Measurements from ENCODE around the gene PDXK.

PDXK gene

DNA sequence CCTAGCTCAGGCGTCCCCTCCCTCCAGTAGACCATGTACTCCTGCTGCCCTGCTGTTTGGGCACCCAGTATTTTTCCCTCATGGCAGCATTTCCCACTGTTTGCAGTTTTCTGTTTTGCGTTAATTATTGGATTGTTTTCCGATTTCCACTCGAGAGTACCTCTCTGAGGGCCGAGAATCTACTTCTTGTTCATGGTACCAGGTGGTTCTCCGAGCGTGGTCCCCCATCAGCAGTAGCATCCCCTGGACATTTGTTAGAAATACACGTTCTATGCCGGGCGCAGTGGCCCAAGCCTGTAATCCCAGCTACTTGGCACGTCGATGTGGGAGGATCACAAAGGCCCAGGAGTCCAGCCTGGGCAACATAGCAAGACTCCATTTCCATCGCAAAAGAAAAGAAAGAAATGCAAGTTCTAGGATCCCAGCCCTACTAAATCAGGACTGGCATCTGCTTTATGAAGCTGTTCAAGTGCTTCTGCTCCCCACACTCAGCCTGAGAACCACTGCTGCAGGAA is 71.1 kb downstream of the PDXK start:
- DNase-seq = peak in 1 of 2 experiments; percentile 46
- TF ChIP-seq GATA1 (IDR thresholded peaks at IDR 0.05; ENCODE audit: low read depth, low read length) (no peak), POLR2A (IDR thresholded peaks at IDR 0.05; ENCODE audit: low read length) (no peak)

DNA sequence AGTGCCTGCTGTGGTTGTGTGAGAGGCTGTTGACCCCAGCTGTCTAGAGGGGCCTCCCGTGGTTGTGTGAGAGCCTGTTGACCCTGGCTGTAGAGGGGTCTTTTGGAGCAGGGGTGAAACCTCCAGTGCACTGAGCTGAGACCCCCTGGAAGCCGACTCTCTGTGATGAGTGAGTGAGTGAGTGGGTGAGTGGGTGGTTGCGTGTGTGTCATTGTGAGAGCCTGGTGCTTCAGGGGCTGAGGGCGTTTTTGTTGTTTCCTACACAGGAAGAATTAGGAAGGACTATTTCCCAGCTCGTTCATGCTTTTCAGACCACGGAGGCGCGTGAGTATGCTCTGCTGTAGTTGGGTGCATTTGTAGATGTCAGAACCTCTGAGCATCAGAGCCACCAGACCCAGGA is 73.5 kb downstream of the PDXK start:
- TF ChIP-seq GATA1 (IDR thresholded peaks at IDR 0.05; ENCODE audit: low read depth, low read length) (no peak), POLR2A (IDR thresholded peaks at IDR 0.05; ENCODE audit: low read length) (no peak)
- DNase-seq = no peak

DNA sequence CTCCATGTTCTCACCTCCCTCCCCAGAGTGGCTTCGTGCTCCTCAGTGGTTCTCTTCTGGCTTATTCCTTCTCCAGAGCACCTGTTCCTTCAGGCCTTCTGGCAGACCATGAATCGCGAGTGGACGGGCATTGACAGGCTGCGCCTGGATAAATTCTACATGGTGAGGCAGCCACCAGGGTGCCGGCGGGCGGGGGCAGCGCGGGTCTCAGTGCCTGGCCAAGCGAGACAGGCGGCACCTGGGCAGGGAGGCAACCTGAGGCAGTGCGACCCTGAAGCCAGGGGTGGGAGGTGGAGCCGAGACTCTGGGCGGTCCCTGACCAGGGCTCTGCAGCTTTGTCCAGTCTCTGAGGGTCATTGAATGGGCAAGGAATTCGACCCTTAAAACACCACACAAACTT is 74.3 kb downstream of the PDXK start:
- no peak for TF ChIP-seq POLR2A (IDR thresholded peaks at IDR 0.05; ENCODE audit: low read length)
- no peak for TF ChIP-seq GATA1 (IDR thresholded peaks at IDR 0.05; ENCODE audit: low read depth, low read length)
- no peak for DNase-seq

DNA sequence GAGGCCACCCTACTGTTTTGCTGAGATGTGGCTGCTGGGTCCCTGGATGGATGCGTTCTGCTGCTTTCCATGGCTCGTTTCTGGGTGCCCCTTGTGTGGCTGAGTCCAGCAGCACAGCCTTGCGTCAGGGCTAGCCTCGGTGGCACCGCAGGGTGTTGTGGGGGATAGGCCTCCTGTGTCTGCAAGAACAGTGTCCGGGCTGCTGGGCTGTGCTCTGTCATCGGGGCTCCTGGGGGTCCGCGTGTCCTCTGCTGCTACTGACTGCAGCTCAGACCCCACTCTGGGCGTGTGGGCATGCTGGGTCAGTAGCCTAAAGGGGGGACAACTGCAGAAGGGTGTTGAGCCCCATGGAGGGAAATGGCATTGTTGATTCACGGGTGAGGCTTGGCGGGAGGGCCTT is 75.4 kb downstream of the PDXK start:
- no peak for TF ChIP-seq POLR2A (IDR thresholded peaks at IDR 0.05; ENCODE audit: low read length)

DNA sequence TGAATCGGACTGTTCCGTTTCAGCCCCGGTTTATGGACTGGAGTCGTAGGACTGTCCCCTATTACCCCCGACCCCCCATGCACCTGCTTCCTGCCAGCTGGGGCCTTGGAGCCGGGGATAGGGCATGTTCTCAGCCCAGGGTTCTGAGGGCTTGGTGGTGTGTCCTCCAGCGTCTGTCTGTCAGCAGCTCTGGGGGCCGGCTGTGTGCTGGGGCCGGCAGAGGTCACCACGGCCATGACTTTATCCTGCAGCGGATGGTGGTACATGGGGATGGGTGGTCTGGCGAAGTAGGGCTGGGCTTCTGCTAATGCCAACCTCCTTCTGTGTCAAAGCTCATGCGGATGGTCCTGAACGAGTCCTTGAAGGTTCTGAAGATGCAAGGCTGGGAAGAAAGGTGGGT is 75.9 kb downstream of the PDXK start:
- DNase-seq = no peak
- no peak for TF ChIP-seq GATA1 (IDR thresholded peaks at IDR 0.05; ENCODE audit: low read depth, low read length)
- no peak for TF ChIP-seq POLR2A (IDR thresholded peaks at IDR 0.05; ENCODE audit: low read length)

More for the DNA sequence above, 75.4 kb downstream of the PDXK start:
- no peak for DNase-seq

DNA sequence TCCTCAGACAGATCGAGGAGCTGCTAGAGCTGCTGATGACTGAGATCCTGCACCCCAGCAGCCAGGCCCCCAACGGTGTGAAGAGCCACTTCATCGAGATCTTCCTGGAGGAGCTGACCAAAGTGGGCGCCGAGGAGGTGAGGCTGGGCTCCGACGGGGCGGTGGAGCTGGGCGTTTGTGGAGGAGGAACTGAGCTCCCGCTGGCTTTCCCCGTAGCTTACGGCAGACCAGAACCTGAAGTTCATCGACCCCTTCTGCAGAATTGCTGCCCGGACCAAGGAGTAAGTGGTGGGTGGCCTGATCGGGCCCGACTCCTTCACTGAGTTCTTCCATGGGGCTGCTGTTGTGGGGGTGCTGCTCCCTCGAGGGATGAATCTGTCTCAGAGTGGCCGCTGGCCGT is 78.5 kb downstream of the PDXK start:
- TF ChIP-seq GATA1 (IDR thresholded peaks at IDR 0.05; ENCODE audit: low read depth, low read length) (no peak), POLR2A (IDR thresholded peaks at IDR 0.05; ENCODE audit: low read length) (no peak)

DNA sequence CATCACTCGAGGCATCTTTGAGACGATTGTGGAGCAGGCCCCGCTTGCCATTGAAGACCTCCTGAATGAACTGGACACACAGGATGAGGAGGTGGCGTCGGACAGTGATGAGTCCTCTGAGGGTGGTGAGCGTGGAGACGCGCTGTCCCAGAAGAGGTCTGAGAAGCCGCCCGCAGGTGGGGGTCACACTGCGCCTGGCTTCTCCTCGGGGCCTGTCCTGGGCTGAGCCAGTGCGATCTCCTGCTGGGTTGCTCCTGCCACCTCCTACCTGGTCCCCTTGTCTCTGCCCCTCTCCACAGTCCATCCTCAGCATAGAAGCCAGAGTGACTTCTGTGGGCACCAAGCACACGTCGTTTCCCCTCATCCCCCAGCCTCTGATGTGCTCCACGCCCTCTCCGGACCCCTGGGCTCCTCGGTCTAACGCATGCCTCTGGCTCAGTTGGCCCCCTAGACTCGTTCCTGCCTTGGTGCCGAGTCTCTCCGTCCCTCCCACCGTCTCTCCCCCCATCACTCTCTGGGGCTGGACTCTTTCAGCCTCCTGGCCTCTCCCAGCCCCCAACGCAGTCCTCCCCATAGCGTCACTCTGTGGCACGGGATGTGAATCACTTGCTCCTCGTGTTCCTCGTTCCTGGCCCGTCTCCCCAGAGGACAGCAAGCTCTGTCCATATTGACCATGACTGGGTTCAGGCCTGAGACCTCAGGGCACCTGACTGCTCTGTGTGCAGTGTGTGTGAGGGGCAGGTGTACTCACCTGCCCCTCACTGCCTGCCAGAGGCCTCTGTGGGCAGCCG is 79.2 kb downstream of the PDXK start:
- no peak for TF ChIP-seq GATA1 (IDR thresholded peaks at IDR 0.05; ENCODE audit: low read depth, low read length)
- TF ChIP-seq POLR2A (IDR thresholded peaks at IDR 0.05; ENCODE audit: low read length) = no peak
- DNase-seq = no peak

More for the DNA sequence above, 78.5 kb downstream of the PDXK start:
- no peak for DNase-seq

DNA sequence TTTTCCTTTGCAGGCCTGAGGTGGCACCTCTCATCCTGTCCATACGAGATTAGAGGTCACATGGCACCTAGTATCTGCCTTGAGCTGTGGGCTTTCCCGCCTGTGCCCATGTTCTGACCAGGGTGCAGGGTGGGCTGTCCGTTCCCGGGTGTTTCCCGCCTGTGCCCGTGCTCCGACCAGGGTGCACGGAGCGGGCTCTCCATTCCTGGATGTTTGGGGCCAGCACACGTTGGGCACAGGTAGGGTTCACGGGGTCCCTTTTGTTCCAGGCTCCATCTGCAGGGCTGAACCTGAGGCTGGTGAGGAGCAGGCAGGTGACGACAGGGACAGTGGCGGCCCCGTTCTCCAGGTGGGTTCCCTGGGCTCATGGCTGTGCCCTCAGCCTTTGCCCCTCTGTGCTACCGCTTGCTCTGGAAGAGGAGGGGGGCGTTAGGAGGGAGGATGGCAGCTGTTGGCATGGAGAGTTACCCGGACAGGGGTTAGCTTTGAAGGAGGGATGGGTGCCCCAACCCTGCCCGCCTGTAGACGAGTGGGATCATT is 80.4 kb downstream of the PDXK start:
- DNase-seq = no peak
- TF ChIP-seq GATA1 (IDR thresholded peaks at IDR 0.05; ENCODE audit: low read depth, low read length) = no peak
- TF ChIP-seq POLR2A (IDR thresholded peaks at IDR 0.05; ENCODE audit: low read length) = no peak

DNA sequence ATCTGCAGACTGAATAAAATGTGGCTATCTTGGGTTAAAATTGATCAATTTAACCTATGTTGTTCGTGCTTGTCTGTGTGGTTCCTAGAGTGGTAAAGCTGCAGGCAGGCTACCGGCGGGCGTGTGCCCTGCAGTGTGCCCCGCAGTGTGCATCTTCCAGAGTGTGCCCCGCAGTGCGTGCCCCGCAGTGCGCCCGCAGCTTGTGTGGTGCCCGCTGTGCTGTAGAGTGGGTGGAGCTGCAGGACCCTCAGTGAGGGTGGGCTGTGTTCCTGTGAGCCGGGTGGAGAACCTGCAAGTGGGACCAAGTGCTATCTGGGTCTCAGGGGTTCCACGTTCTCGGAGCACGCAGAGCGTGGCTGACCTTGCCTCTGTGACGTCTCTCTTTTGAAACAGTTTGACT is 81.2 kb downstream of the PDXK start:
- no peak for TF ChIP-seq POLR2A (IDR thresholded peaks at IDR 0.05; ENCODE audit: low read length)
- no peak for TF ChIP-seq GATA1 (IDR thresholded peaks at IDR 0.05; ENCODE audit: low read depth, low read length)

DNA sequence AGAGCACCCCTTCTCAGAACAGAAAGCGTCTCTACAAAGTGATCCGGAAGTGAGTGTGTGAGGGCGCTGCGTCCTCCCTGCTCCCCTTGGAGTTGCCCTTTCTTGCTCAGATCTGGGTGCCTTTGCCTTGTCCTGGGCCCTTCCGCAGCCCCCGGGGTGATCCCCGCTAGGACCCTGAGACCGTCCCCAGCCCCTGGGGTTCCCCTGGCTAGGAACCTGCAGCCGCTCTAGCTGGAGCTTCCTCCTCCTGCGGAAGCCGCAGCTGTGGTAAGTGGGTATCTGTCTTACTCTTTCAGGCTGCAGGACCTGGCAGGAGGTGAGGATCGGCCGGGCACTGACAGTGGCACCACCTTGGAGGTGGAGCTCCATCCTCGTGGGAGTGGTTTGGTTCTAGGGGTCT is 81.6 kb downstream of the PDXK start:
- no peak for DNase-seq
- TF ChIP-seq POLR2A (IDR thresholded peaks at IDR 0.05; ENCODE audit: low read length) = no peak

More for the DNA sequence above, 81.2 kb downstream of the PDXK start:
- DNase-seq = no peak

DNA sequence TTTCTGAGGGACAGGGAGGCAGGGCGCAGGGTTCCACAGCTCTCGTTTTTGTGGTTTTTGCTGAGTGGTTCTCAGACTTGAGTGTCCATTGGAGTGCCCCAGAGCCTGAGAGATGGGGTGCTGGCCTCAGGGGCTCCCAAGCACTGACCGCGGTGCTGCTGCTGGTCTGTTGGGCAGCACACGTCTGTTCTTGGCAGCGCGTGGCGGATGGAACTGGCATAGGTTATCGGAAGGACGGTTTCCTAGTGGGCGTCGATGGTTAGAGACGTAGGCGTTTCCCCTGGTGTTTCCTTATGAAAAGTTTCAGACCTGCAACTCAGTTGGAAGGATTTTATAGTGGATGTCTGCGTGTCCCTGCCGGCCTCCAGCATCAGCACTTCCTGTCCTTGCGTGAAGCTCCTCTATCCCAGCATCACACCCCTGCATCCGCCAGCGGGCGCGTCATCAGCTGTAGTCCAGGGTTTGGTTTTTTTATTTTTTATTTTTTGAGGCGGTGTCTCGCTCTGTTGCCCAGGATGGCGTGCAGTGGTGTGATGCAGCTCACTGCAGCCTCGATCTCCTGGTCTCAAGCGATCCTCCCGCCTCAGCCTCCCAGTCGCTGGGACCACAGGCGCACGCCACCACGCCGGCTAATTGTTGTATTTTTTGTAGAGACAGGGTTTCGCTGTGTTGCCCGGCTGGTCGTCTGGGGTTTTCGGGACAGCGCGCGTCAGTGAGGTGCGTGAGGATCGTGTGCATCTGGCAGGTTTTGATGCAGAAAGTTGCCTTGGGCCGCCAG is 82.3 kb downstream of the PDXK start:
- TF ChIP-seq POLR2A (IDR thresholded peaks at IDR 0.05; ENCODE audit: low read length) = no peak
- no peak for TF ChIP-seq GATA1 (IDR thresholded peaks at IDR 0.05; ENCODE audit: low read depth, low read length)
- DNase-seq = no peak

DNA sequence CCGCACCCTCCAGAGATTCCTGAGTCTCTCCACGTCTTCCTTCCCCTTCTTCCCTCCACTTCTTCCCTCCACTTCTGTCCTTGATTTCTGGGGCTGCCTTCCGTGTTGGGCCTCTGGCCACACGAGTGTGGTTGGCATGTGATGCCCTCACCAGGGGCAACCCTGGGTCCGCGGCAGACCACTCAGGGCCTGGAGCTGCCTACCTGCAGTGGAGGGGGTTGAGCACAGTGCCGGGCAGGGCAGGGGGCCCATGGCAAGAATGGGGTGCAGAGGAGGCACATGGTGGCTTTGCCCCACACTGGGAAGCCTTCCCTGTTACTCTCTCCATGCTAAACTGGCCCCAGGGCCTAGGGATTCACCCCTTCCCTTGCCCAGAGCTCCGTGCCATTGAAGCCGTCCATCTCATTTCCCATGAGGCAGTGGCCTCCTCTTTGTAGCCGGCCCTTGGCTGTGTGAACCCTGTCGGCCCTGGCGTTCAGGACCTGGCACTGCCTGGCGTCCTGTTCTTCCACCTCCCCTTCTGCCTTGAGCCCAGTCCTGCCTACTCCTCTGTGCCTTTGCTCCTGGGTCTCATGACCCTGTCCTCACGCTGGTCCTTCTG is 83.9 kb downstream of the PDXK start:
- TF ChIP-seq GATA1 (IDR thresholded peaks at IDR 0.05; ENCODE audit: low read depth, low read length) (no peak), POLR2A (IDR thresholded peaks at IDR 0.05; ENCODE audit: low read length) (no peak)
- DNase-seq = no peak

DNA sequence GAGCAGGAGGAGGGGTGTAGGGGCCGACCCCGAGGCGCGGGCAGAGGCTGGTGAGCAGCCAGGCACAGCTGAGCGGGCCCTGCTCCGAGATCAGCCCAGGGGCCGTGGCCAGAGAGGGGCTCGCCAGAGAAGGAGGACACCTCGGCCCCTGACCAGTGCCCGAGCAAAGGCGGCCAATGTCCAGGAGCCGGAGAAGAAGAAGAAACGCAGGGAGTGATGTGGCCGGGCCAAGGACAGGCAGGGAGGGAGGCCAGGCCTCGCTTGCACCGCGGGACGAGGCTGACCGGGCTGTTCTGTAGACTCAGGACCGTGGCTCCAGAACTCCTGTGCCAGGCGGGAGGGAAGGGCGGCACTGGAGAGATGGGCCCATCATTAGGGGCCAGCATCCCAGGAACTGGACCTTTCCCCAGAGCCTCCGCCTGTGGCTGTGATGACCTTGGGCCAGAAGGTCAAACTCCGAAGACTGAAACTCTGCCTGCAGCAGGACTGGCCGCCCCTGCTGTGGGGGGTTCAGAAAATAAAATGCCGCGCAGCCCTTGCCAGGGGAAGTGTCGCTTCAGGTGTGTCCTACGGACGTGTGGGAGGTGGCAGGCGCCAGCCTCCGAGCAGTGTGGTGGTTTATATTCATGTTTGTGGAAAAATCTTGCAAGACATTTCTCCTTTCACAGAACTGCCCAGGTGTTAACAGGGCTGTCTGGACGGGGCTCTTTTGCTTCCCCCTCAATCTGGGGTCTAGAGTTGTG is 84.8 kb downstream of the PDXK start:
- TF ChIP-seq GATA1 (IDR thresholded peaks at IDR 0.05; ENCODE audit: low read depth, low read length) (no peak), POLR2A (IDR thresholded peaks at IDR 0.05; ENCODE audit: low read length) (no peak)
- DNase-seq = no peak

Data from erythroblast (primary cell).